Measurements from ENCODE around the gene GSE1. TPM values are rescaled to one million over a fixed set of nuclear protein-coding genes. Genes with fewer than 3 reads are reported as not detected.

Gene GSE1
- total and polyA plus RNA-seq, 8 donors, result 84.8 to 148 (median 112) TPM

DNA sequence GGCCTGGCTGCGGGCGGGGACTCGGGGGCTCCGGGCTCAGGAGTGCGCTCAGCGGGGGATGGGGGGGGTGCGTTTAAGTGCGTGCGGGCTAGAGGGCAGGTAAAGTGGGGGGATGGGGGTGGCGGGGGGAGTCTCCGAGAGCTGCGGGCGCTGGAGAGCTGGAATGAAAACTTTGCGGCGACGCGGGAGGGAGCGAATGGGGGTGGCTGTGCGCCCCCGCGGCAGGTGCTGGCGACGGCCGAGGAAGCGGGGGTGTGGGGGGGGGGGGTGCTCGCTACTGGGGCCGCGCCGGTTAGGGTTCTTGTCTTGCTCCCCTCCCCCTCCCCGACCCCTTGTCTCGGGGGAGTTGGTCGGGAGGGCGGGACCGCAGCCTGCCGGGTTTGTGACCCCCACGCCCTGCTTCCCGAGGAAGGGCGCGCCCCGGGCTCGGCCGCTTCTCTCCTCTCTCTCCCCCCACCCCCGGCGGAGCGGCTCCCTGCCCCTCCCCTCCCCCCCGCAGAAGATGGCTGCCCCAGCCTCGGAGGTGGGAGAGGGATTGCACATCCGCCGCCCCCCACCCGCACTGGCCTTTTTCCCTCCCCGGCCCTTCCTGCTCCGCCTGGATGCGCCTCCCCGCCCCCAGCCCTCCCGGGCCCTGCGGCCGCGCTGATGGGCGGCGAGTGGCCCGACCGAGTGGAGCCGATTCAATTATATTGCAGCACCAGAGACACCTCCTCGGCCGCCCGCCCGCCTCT lies 649 bp downstream of the GSE1 start:
- H3K27me3 ChIP-seq, result no peaks in the 10 kb centered on the region
- no peaks in the 10 kb centered on the region for H3K9me3 ChIP-seq
- ATAC-seq (peak; percentile 0), DNase-seq (peak in 3 of 4 donors; percentile 67 to 89 (median 69))
- intact Hi-C loops (cut with DNase I), result loop anchor here in 1 of 2 donors (10.0 kb wide), 1 partner anchor 59 kb away; no protein-coding TSS in a partner anchor
- H3K27ac ChIP-seq, result peak overlapping the region; percentile 89 to 91
- peak overlapping the region; percentile 62 to 63 for H3K4me3 ChIP-seq
- H3K4me1 ChIP-seq, result peaks cover 56 to 96% of the 10 kb centered on the region in 2 donors
- TF ChIP-seq, protein P1, sequence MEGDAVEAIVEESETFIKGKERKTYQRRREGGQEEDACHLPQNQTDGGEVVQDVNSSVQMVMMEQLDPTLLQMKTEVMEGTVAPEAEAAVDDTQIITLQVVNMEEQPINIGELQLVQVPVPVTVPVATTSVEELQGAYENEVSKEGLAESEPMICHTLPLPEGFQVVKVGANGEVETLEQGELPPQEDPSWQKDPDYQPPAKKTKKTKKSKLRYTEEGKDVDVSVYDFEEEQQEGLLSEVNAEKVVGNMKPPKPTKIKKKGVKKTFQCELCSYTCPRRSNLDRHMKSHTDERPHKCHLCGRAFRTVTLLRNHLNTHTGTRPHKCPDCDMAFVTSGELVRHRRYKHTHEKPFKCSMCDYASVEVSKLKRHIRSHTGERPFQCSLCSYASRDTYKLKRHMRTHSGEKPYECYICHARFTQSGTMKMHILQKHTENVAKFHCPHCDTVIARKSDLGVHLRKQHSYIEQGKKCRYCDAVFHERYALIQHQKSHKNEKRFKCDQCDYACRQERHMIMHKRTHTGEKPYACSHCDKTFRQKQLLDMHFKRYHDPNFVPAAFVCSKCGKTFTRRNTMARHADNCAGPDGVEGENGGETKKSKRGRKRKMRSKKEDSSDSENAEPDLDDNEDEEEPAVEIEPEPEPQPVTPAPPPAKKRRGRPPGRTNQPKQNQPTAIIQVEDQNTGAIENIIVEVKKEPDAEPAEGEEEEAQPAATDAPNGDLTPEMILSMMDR (IDR thresholded peaks at IDR 0.05), result no peak
- no peaks in the 10 kb centered on the region for H3K36me3 ChIP-seq

DNA sequence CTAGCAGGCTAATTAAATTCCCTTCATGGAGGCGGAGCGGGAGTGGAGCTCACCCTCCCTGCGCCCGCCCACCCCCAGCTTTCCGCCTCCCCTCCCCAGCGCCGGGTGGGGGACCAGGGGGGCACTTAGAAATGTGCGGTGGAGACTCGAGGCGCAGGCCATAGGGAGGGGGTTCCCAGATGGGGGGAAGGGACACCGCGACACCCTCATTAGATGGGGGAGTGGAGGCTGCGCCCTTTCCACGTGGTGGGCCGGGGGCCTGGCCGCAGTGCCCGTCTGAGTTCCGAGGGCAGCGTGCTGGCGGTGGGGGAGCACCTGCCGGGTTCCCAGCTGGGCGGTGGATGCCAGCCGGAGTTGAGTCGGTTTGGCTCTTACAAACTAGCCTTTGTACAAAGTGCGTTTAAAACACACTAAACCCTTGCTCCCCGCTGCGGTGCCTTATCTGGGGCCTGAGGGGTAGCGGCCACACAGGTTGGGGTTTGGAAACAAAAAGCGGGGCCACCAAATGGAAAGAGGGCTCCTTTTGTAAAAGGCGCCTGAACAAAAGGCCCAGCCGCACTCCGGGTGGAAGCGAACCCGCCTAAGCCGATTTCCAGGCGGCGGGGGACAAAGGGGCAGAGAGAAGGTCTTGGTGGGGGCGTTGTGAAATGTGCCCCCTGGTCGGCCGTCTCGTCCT lies 1.4 kb downstream of the GSE1 start:
- Histone ChIP-seq H3K36me3 (no peaks in the 10 kb centered on the region), H3K27me3 (no peaks in the 10 kb centered on the region), H3K4me3 (peak overlapping the region; percentile 62 to 63), H3K27ac (peak overlapping the region; percentile 89 to 91), H3K4me1 (peaks cover 56 to 91% of the 10 kb centered on the region in 2 donors), H3K9me3 (no peaks in the 10 kb centered on the region)
- no peak for ATAC-seq
- TF ChIP-seq, protein P1 (IDR thresholded peaks at IDR 0.05), result no peak
- DNase-seq, result no peak
- intact Hi-C loops (cut with DNase I), result loop anchor here in 1 of 2 donors (10.0 kb wide), 1 partner anchor 60 kb away; no protein-coding TSS in a partner anchor

DNA sequence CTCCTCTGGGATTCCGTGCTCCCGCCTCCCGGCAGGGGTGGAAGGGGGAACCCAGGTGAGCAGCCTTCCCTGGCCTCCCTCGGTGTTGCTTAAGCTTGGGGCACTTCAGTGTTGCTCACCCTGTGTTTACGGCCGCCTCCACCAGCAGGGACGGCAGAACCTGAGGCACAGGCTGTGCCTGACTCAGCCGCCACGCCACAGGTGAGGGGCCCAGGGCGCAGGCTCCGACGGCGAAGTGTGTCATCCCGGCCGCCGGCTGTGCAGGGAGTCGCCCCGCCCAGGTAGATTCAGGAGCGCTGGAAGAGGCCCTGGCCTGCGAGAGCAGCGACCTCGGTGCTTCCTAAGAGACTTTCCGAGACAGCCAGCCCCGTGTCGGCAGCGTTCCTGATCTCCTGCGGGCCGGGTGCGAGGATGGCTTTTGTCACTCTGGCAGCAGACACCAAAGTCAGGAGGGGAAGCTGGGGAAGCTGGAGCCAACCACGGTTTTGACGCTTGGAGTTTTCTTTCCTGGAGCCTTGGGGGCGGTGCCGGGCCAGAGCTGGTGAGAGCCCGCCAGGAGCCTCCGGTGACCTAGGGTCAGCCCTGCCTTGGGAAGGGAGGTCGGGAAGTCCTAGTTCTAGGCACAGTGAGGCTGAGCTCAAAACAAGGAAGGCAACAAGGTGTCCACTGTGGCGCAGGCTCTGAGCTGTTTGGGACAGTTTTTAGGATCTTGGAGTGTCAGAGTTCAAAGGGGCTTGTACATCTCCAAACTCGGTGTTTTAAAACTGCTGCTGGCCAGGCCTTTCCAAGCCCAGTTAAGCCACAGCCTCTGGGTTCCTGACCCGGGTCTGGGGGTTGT lies 2.1 kb downstream of the GSE1 start:
- intact Hi-C loops (cut with DNase I), result loop anchor here in 1 of 2 donors (10.0 kb wide), 1 partner anchor 60 kb away; no protein-coding TSS in a partner anchor
- peak; percentile 24 for ATAC-seq
- peaks cover 52 to 91% of the 10 kb centered on the region in 2 donors for H3K4me1 ChIP-seq

DNA sequence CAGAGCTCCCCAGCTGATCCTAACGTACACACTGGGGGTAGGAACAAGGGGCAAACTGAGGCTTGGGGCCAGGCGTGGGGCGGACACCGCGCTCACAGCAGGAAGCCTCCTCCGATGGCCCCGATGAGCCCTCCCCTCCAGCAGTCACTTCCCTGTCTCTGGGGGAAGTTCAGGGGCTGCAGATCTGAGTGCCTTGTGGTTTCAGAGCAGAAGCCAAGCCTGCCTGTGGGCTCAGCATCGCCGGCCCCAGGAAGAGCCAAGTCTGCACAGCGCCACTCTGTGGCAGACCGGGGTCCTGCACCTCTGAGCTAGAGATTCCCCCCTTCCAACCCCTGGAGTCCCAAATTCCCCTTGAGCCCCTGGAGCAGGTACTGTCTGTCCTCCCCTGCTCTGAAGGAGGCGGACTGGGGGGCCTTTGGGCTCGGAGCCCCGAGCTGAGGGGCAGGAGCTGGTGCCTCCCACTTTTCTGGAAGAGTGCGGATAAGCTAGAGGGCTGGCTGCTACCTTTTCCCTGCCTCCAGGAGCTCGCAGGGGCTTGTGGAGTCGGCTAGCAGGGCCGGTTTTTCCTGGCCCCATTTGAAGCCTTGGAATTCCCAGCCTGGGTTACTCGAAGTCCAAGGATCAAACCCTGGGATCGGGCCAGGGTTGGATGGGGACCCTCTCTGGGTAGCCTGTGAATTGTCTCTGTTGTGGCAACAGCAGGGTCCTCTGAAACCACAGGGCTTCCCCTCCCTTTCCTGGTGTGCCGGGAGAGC lies 2.9 kb downstream of the GSE1 start:
- H3K36me3 ChIP-seq, result peaks cover 0 to 5% of the 10 kb centered on the region in 2 donors
- no peaks in the 10 kb centered on the region for H3K9me3 ChIP-seq
- H3K4me3 ChIP-seq, result peak overlapping the region in 1 of 2 donors; percentile 63
- H3K27ac ChIP-seq, result peak overlapping the region; percentile 70 to 89
- intact Hi-C loops (cut with DNase I), result loop anchor here in 1 of 2 donors (10.0 kb wide), 1 partner anchor 61 kb away; no protein-coding TSS in a partner anchor
- peak in 3 of 4 donors; percentile 79 to 93 (median 87) for DNase-seq
- peak; percentile 26 for ATAC-seq
- H3K27me3 ChIP-seq, result no peaks in the 10 kb centered on the region
- TF ChIP-seq, protein P1 (IDR thresholded peaks at IDR 0.05), result peak; percentile 71 to 86
- H3K4me1 ChIP-seq, result peaks cover 46 to 83% of the 10 kb centered on the region in 2 donors

More for the DNA sequence above, 2.1 kb downstream of the GSE1 start:
- Histone ChIP-seq H3K4me3 (peak overlapping the region; percentile 62 to 63), H3K36me3 (peaks cover 0 to under 1% of the 10 kb centered on the region in 2 donors), H3K27me3 (no peaks in the 10 kb centered on the region), H3K27ac (peak overlapping the region; percentile 70 to 89), H3K9me3 (no peaks in the 10 kb centered on the region)
- peak in 3 of 4 donors; percentile 68 to 95 (median 84) for DNase-seq
- TF ChIP-seq, protein P1 (IDR thresholded peaks at IDR 0.05), result no peak

Measured in left lung (tissue), 10 donors.